RWPE1 (cell line): ENCODE measurements around the gene FAM168B.
A peak's percentile ranks its signal among the peaks of the same experiment; 100 is the strongest.

Source experiments
- CTCF ChIA-PET: fragments of 350-600 bp; sonication (Branson Sonifier 250); formaldehyde crosslinking; extraction: SDS; loops from one replicate; lab custom pipeline; 2021; lab: Yijun Ruan, JAX
- POLR2A ChIA-PET: fragments of 400-600 bp; formaldehyde crosslinking; extraction: SDS; loops from one replicate; lab custom pipeline; 2020; ENCODE audit warnings: antibody characterized with exemption; ENCODE audit not compliant: low non-redundant PET; lab: Yijun Ruan, JAX
- DNase-seq: peaks from one replicate; pipeline ENCODE4 v3.0.0; 2012; ENCODE audit warnings: low spot score
- H3K27ac ChIP-seq: fragments of 450-650 bp; 2 replicates; pipeline ENCODE4 v1.5.1; 2017
- TF ChIP-seq, protein P1 (sequence below): fragments of 450-650 bp; conservative IDR thresholded peaks from 2 replicates; pipeline ENCODE4 v1.5.1; 2017; ENCODE audit warnings: low read depth, mild to moderate bottlenecking

Gene FAM168B

DNA sequence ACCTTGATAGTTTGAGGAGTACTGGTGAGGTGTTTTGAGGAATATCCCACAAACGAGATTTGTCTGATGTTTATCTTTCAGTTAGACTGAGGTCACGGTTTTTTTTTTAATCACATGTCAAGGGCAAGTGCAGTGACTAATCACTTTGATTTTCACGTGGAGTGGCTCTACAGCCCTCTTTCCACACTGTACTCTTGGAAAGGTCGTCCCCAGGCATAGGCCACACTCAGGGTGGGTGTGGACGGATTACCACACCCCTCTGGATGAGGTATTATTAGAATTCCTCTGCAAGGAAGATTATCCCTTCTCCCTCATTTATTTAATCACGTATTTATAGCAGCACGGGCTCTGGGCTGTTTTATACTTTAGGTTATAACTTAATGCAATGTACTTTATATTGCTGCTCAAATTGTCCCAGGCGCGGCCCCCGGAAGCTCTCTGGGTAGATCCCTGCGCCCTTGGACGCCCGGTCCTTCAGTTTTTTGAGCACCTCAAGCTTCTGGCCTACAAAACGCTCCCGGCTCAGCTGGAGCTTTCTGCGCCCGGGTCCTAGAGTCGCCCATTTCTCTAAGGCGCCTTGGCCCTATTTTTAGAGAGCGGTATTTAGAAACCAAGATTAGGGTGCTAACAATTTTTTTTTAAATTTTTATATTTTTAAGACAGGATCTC, 11.4 kb upstream of the FAM168B start:
- peak; percentile 43 for DNase-seq
- ChIA-PET CTCF (interaction anchor here (0.7 kb wide), 1 partner anchor 10 kb away, joined by 3 read pairs; no protein-coding TSS in a partner anchor), POLR2A (interaction anchor here (0.6 kb wide), 1 partner anchor 26 kb away, joined by 3 read pairs; no protein-coding TSS in a partner anchor)
- H3K27ac ChIP-seq: peak overlapping the region; percentile 96
- TF ChIP-seq, protein P1, sequence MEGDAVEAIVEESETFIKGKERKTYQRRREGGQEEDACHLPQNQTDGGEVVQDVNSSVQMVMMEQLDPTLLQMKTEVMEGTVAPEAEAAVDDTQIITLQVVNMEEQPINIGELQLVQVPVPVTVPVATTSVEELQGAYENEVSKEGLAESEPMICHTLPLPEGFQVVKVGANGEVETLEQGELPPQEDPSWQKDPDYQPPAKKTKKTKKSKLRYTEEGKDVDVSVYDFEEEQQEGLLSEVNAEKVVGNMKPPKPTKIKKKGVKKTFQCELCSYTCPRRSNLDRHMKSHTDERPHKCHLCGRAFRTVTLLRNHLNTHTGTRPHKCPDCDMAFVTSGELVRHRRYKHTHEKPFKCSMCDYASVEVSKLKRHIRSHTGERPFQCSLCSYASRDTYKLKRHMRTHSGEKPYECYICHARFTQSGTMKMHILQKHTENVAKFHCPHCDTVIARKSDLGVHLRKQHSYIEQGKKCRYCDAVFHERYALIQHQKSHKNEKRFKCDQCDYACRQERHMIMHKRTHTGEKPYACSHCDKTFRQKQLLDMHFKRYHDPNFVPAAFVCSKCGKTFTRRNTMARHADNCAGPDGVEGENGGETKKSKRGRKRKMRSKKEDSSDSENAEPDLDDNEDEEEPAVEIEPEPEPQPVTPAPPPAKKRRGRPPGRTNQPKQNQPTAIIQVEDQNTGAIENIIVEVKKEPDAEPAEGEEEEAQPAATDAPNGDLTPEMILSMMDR: no peak

DNA sequence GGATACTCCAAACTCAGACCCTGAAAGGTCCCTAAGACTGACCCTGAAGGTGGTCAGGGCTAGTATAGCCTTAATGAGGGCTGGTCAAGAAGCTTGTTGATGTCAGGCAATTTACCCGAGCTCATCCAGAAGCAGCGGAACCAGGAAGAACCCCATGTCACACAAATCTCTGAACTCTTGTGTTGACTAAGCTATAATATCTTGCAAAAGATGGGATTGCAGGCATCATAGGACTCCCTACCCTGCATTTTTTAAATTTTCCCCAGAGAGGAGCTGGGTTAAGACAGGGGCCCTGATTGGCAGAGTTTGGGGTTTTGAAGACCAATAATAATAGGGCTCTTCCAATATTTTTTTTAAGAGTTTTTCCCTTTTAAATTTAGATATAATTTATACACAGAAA, 9.9 kb upstream of the FAM168B start:
- ChIA-PET CTCF (interaction anchor here (1.1 kb wide), 1 partner anchor 11 kb away, joined by 4 read pairs; no protein-coding TSS in a partner anchor), POLR2A (no interaction called here)
- TF ChIP-seq, protein P1: no peak
- no peak for DNase-seq
- peak overlapping the region; percentile 96 for H3K27ac ChIP-seq

DNA sequence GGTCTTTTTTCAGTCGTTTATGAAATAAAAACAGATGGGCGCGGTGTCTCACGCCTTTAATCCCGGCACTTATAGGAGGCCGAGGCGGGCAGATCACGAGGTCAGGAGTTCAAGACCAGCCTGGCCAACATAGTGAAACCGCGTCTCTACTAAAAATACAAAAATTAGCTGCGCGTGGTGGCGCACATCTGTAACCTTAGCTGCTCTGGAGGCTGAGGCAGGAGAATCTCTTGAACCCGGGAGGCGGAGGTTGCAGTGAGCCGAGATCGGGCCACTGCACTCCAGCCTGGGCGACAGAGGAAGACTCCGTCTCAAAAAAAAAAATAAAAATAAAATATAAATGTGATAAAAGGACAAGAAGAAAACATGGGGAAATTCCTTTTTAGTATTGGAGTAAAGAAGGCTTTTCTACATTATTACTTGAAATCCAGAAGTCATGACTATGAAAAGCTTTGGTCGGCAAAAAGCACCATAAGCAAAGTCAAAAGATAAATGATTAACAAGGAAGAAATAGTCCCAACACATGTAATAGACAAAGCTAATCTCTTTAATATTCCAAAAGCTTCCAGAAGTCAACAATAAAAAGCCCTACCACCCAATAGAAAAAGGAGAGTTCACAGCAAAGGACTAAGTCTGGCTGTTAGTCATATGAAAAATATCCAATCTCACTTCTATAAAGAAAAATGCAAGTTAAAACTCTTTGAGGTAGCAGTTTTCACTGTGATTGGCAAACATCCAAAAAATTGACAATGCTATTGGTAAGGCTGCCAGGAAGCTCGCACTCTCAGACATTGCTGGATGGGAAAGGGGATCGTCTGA, 1.4 kb upstream of the FAM168B start:
- H3K27ac ChIP-seq: peak overlapping the region; percentile 88
- ChIA-PET POLR2A (no interaction called here), CTCF (interaction anchor here (0.5 to 0.7 kb wide), 3 partner anchors 11 to 298 kb away, joined by 3 read pairs; partner anchors contain the start of gene PLEKHB2)
- peak; percentile 13 for DNase-seq
- TF ChIP-seq, protein P1: no peak

DNA sequence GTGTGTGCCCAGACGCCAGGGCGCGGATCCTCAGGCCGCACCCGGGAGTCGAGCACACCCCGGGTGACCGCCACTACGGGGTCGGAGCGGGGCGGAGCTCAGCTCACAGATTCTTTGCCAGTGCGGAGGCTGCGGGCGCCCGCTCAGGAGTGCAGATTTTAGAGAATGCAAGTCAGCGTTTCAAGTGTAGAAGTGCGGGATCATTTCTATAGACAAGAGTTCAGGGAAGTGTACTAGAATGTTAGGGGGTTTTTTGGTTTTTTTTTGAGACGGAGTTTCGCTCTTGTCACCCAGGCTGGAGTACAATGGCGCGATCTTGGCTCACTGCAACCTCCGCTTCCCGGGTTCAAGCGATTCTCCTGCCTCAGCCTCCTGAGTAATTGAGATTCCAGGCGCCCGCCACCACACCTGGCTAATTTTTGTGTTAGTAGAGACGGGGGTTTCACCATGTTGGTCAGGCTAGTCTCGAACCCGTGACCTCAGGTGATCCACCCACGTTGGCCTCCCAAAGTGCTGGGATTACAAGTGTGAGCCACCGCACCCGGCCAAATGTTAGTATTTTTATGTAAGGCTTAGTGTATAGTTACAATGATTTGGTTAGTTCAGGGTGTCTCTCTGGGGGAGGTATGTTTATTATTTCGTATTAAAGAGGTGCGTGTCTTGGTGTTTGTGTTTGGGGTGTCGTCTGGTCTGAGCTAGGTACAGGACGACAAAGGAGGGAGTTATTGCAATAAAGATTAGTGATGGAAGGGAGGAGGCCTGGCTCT, 619 bp upstream of the FAM168B start:
- no peak for DNase-seq
- H3K27ac ChIP-seq: peak overlapping the region; percentile 88
- TF ChIP-seq, protein P1: no peak
- ChIA-PET POLR2A (no interaction called here), CTCF (interaction anchor here (0.7 kb wide), 1 partner anchor 13 kb away, joined by 3 read pairs; no protein-coding TSS in a partner anchor)

DNA sequence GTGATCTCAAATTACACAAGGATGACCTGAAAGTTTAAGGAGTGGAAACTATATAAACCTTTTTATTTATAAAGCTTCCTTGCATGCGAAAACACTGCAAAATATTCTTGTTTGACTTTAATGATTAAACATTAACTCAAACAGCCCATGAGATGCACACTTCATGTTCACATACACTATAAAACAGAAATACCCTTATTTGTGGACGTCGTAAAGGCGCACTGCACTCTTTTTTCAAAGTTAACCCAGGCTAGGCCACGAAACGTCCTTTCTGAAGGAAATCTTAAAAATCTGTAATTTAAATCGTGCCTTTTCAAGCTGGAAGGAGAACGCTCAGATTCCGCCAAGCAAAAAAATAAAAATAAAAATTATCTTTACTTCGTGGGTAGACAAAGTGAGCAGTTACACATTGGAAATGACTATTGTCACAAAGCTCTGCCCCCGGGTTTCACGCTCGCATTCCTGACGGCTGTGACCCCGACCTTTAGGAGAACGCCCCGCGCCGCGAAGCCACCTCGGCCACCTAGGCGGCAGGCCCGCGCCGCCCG, 728 bp downstream of the FAM168B start:
- TF ChIP-seq, protein P1: no peak
- H3K27ac ChIP-seq: peak overlapping the region; percentile 88
- POLR2A ChIA-PET: no interaction called here
- CTCF ChIA-PET: interaction anchor here (0.6 to 0.9 kb wide), 2 partner anchors 11 to 40 kb away, joined by 3 to 4 read pairs; no protein-coding TSS in a partner anchor
- DNase-seq: no peak
